HG02938 (cell line): ENCODE results near the gene ZNF622.
A peak's percentile ranks its signal among the peaks of the same experiment; 100 is the strongest.
"Not testable (repeated sequence)": the region's sequence is repeated elsewhere in the genome, so short reads cannot be mapped to it uniquely, and the experiment has no call there.

Experiments
- ATAC-seq: cut with Tn5 transposase; IDR thresholded peaks from one replicate; pipeline ENCODE4 v1.9.1; 2021; ENCODE audit warnings: mild to moderate bottlenecking, moderate library complexity; ENCODE audit not compliant: unreplicated experiment

Gene ZNF622

GRCh38 chr5:16480821-16481538 lies 15.4 kb upstream of the ZNF622 start:
- ATAC-seq, result no peak

GRCh38 chr5:16480144-16480543 lies 14.5 kb upstream of the ZNF622 start:
- ATAC-seq, result no peak

DNA sequence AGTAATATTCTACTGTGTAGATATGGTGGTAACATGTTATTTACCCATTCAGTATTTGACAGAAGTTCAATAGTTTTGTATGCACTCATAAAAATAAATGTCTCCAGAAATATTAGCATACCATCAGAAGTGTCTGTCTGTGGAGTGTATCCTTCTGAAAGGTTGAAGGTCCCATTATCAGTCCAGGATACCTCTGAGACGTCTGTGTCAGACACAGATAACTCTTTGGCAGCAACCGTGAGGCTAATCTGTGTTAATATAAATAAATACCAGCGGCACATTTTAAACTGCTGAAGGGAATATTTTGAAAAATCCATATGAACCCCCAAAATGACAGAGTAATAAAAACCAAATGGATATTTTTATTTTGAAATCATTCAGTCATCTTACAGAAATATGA lies 11.9 kb upstream of the ZNF622 start:
- no peak for ATAC-seq

GRCh38 chr5:16476417-16476816 lies 10.8 kb upstream of the ZNF622 start:
- not testable (repeated sequence) for ATAC-seq

DNA sequence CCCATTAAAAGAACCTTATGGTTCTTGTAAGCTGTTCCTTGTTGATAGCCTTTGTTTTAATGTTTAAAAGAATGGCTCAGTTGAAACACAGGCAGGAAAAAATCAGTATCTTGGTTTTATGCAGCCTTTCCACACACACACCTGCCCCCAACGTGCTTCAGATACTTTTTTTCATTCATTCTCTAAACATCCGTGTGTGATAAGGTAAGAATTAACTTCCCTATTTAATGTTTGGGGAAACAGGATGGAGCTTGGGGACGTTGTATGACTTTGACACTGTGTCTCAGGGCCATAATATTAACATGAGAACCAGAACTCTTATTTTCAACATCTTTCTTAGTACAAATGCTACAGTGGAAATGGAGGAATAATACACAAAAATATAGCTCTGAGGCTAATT lies 5.8 kb upstream of the ZNF622 start:
- ATAC-seq, result no peak

DNA sequence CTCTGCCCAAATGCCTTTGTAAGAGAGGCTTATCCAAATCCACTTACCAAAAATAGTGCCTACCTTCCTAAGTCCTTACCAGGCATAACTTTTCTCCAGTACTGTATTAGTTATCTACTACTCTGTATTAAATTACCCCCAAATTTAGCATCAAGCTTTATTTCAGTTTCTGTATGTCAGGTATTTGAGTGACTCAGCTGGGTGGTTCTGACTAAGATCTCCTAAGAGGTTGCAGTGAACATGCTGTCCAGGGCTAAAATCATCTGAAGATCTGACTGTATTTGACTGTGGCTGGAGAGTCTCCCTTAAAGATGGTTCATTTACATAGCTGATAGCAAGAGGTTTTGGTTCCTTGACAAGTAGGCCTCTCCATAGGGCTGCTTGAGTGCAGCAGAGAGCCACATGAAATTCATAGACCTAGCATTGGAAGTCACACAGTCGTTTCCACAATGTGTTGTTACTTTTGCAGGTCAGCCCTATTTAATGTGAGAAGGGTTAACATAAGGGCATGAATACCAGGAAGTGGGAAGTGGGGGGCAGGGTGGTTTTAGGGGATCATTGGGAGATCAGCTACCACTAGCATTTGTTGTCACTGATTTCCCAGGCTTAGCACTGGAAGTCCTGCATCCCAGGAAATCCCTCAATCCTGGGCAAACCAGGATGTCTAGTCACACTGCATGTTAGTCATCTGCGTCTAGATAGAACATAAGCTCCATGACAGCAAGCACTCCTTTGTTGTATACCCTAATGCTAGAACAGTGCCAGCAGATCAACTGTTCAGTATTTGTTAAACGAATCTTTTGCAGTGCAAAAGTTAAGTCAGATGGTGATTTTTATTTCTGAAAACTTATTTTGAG lies 2.0 kb upstream of the ZNF622 start:
- peak; percentile 85 for ATAC-seq

GRCh38 chr5:16464664-16465543 lies 696 bp downstream of the ZNF622 start:
- no peak for ATAC-seq

DNA sequence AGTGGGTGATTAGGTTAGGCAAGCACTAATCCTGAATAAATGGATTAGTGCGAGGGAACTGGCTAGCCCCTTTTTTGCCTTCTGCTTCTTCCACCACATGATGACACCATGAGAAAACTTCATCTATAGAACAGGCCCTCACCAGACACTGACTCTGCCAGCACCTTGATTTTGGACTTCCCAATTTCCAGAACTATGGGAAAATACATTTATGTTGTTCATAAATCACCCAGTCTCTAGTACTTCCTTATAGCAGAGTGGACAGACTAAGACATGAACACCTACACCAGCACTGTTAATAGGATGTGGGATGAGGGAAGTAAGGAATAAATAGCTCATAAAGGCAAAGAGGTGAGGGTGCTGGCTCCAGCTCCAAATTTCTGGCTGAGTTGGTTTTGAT lies 1.4 kb downstream of the ZNF622 start:
- no peak for ATAC-seq

DNA sequence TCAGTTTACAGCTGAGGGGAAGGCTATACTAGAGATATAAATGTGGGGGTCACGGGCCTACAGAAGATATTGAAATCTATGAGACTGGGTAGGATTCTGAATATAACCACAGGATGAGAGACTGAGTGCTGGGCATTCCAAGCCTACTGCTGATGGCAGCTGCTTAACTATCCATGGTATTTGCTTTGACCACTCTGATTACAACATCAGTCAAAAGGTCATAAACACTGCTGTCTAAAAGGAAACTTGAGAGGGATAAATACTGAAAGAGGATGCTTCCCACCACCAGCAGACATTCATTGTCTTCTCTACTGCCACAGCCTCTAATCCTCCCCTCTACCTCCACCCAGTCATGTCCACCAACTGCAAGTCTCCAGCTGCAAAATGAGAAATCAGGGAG lies 3.8 kb downstream of the ZNF622 start:
- ATAC-seq, result no peak

DNA sequence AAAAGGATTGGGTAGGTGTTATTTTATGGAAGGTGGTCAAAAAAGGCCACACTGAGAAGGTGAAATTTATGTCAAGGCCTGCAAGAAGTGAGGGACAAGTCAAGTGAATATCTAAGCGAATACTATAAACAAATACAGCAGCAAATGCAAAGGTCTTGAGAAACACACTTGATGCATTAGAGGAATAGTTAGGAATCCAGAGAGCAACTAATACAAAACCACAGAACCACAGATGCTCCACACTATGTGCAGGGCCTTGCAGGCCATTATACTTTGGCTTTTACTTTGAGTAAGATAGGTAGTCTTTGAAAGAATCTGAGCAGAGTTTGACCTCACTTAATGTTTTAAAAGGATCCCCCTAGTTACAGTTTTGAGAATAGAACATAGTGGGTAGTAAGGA lies 4.6 kb downstream of the ZNF622 start:
- no peak for ATAC-seq

GRCh38 chr5:16459451-16459850 lies 6.1 kb downstream of the ZNF622 start:
- ATAC-seq, result no peak

DNA sequence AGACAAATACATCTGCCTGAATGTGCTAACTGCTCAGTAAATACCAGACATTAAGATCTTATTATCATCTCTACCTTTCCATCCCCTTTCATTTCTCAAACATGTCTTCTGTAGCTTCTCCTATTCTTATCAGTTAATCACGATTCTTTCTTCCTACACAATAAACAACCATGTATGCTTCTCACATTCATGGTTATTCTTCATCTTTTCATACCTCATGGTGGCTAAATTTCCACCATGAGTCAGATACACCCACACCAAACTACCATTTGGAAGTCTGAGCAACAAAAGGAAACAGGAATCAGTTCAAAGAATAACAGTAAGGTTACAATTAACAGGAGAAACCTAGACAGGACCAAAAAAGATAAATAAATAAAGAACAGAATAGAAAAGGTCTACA lies 7.7 kb downstream of the ZNF622 start:
- ATAC-seq, result no peak

GRCh38 chr5:16457451-16457850 lies 8.1 kb downstream of the ZNF622 start:
- no peak for ATAC-seq

DNA sequence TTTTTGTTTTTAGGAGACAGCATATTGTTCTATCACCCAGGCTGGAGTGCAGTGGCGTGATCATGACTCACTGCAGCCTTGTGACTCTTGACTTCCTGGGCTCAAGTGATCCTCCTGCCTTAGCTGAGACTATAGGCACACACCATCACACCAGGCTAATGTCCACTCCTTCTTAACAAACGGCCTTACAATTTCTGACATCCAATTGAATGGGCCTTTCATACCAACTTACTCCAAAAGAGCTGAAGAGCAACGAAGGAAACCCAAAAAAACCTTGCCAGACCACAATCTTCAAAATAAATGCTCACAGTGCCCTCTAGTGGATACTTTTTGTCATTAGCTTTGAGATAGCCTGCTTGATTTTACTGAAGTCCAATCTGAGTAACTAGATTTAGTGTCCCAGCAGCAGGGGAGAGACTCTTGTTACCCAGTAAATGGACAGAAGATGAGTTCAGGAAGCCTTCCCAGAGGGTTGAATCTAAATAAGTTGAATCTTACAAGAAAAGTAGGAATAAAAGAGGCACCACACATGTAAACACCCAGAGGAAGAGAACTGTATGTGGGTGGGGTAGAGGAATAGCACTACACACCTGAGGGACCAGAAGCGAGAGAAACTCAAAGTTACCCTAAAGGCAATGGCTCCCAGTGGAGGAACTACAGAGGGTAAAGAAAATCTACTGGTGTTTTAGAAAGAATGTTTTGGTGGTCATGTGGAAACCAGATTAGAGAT lies 9.3 kb downstream of the ZNF622 start:
- ATAC-seq, result peak; percentile 78

GRCh38 chr5:16455668-16456067 lies 9.9 kb downstream of the ZNF622 start:
- no peak for ATAC-seq

GRCh38 chr5:16454686-16455085 lies 10.9 kb downstream of the ZNF622 start:
- no peak for ATAC-seq

DNA sequence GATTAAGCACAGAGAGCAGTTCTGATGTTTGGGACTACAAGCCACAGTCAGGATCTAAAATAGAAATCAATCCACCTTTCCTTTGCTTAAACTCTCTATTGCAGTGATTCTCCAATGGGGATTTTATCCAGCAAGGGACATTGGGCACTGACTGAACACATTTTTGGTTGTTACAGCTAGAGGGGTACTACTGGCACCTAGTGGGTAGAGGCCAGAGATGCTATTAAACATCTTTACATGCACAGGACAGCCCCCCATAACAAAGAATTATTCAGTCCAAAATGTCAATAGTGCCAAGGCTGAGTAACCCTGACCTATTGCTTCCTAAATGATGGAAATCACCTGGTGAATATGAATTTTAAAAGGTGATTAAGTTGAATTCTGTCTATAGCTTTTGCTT lies 12.0 kb downstream of the ZNF622 start:
- ATAC-seq, result no peak

DNA sequence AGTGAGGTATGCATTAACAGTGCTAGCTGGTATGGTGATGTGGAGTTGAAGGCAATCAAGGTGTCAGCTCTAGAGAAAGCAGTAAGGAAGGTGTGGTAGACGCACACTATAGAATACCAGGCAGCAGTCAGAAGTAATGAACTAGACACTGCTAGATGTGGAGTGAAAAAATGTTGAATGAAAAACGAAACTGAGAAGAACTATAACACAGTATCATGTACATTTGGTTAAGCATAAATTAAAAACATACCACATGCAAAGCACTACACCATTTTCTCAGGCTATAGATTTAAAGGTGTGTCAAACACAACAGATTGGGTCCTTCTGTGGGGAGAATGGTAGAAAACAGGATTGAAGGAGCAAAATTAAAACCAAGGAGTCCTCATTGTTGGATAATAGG lies 15.4 kb downstream of the ZNF622 start:
- ATAC-seq, result peak; percentile 71

DNA sequence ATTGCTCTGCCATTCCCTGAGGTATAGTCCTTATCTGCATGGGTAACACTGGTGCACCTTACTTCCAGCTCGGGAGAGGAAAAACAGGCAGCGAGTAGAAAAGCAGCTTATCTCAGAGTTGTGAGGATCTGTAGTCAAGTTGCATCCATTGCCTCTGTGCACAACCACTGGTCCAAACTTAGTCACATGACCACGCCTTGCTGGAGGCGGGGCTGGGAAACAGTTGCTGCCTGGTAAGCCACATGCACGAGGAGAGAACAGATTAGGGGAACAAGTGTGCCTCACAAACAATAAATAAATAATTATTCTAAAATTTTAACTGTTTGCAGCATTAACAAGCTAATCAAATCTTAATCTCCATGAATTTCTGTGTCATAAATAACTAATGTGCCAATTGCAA lies 18.6 kb downstream of the ZNF622 start:
- ATAC-seq, result no peak

- no peak for ATAC-seq
Measured at GRCh38 chr5:16437977-16438376, 27.6 kb downstream of the ZNF622 start.
